KMS-11 (cell line): ENCODE results near the gene SLAMF9.

Experiments
- H2AFZ ChIP-seq: fragments of 200-600 bp; sonication (generic); 2 replicates; pipeline ENCODE4 v1.6.1; 2016; ENCODE audit warnings: antibody characterized with exemption, mixed run types, low read depth
- H3K27ac ChIP-seq: fragments of 200-600 bp; sonication (generic); 2 replicates; pipeline ENCODE4 v1.6.1; 2016; ENCODE audit warnings: mild to moderate bottlenecking, mixed run types
- H3K27me3 ChIP-seq: fragments of 200-600 bp; sonication (generic); 2 replicates; pipeline ENCODE4 v1.6.1; 2017; ENCODE audit warnings: mild to moderate bottlenecking, low read depth, mixed run types, moderate library complexity; ENCODE audit not compliant: insufficient read depth
- H3K36me3 ChIP-seq: fragments of 200-600 bp; sonication (generic); 2 replicates; pipeline ENCODE4 v1.6.1; 2017; ENCODE audit warnings: mild to moderate bottlenecking, mixed run types; ENCODE audit not compliant: insufficient read depth
- H3K4me1 ChIP-seq: fragments of 200-600 bp; sonication (generic); 2 replicates; pipeline ENCODE4 v1.6.1; 2016; ENCODE audit warnings: mild to moderate bottlenecking, low read depth, mixed run types; ENCODE audit not compliant: poor library complexity, severe bottlenecking
- H3K4me2 ChIP-seq: fragments of 200-600 bp; sonication (generic); 2 replicates; pipeline ENCODE4 v1.7.0; 2016; ENCODE audit warnings: mild to moderate bottlenecking, mixed run types
- H3K4me3 ChIP-seq: fragments of 200-600 bp; sonication (generic); IDR thresholded peaks from 2 replicates; pipeline ENCODE4 v1.6.1; 2017; ENCODE audit warnings: low read depth, low read length, mixed read lengths; ENCODE audit not compliant: insufficient read depth
- H3K79me2 ChIP-seq: fragments of 200-600 bp; sonication (generic); 2 replicates; pipeline ENCODE4 v1.6.1; 2016; ENCODE audit warnings: low read depth, mixed run types; ENCODE audit not compliant: insufficient read depth
- H3K9ac ChIP-seq: fragments of 200-600 bp; sonication (generic); 2 replicates; pipeline ENCODE4 v1.6.1; 2016; ENCODE audit warnings: mild to moderate bottlenecking, mixed run types
- H4K20me1 ChIP-seq: fragments of 200-600 bp; sonication (generic); 2 replicates; pipeline ENCODE4 v1.6.1; 2016; ENCODE audit warnings: mild to moderate bottlenecking, mixed run types; ENCODE audit not compliant: insufficient read depth
- CTCF ChIP-seq: fragments of 200-600 bp; sonication (generic); conservative IDR thresholded peaks from 2 replicates; pipeline ENCODE4 v1.6.1; 2017; ENCODE audit warnings: low read depth, mild to moderate bottlenecking, antibody characterized with exemption, low read length, moderate library complexity, mixed read lengths

SLAMF9 gene

GRCh38 chr1:159943908-159944622 is 10.0 kb downstream of the SLAMF9 start:
- Histone ChIP-seq H3K9ac (no peak overlapping the region), H4K20me1 (no peaks in the 10 kb centered on the region), H2AFZ (no peak overlapping the region), H3K4me3 (no peak overlapping the region), H3K36me3 (no peaks in the 10 kb centered on the region), H3K27ac (no peak overlapping the region), H3K4me2 (no peak overlapping the region), H3K27me3 (peaks cover 25% of the 10 kb centered on the region; the same call in 1 of the 2 replicates), H3K79me2 (no peaks in the 10 kb centered on the region), H3K4me1 (peaks cover 5% of the 10 kb centered on the region)
- TF ChIP-seq CTCF: no peak

GRCh38 chr1:159943278-159943640 is 10.8 kb downstream of the SLAMF9 start:
- no peak for TF ChIP-seq CTCF
- Histone ChIP-seq H3K4me2 (no peak overlapping the region), H3K27me3 (peaks cover 25% of the 10 kb centered on the region; the same call in 1 of the 2 replicates), H3K36me3 (no peaks in the 10 kb centered on the region), H3K4me3 (no peak overlapping the region), H2AFZ (no peak overlapping the region), H3K79me2 (no peaks in the 10 kb centered on the region), H3K9ac (no peak overlapping the region), H3K4me1 (peaks cover 8% of the 10 kb centered on the region), H4K20me1 (no peaks in the 10 kb centered on the region), H3K27ac (no peak overlapping the region)

GRCh38 chr1:159942632-159943277 is 11.3 kb downstream of the SLAMF9 start:
- peaks cover 13% of the 10 kb centered on the region for H3K4me1 ChIP-seq
- TF ChIP-seq CTCF: no peak
- no peak overlapping the region for H3K9ac ChIP-seq
- no peaks in the 10 kb centered on the region for H3K36me3 ChIP-seq
- H3K27me3 ChIP-seq: peaks cover 25% of the 10 kb centered on the region; the same call in 1 of the 2 replicates
- H3K4me2 ChIP-seq: no peak overlapping the region
- H3K4me3 ChIP-seq: no peak overlapping the region
- H2AFZ ChIP-seq: no peak overlapping the region
- H3K27ac ChIP-seq: no peak overlapping the region
- H4K20me1 ChIP-seq: no peaks in the 10 kb centered on the region
- no peaks in the 10 kb centered on the region for H3K79me2 ChIP-seq

GRCh38 chr1:159941591-159942560 is 12.2 kb downstream of the SLAMF9 start:
- Histone ChIP-seq H3K4me3 (no peak overlapping the region), H3K36me3 (no peaks in the 10 kb centered on the region), H3K27me3 (peaks cover 25% of the 10 kb centered on the region; the same call in 1 of the 2 replicates), H2AFZ (no peak overlapping the region), H3K27ac (no peak overlapping the region), H3K9ac (no peak overlapping the region), H3K79me2 (no peaks in the 10 kb centered on the region), H4K20me1 (no peaks in the 10 kb centered on the region), H3K4me2 (no peak overlapping the region), H3K4me1 (peaks cover 17% of the 10 kb centered on the region)
- no peak for TF ChIP-seq CTCF
